ENCODE measurements around the gene PLCG2. TPM values are rescaled to one million over a fixed set of nuclear protein-coding genes. Genes with fewer than 3 reads are reported as not detected.

Gene PLCG2
- total RNA-seq, 2 experiments from 2014 or later, result 8.3 to 10.6 TPM

- Mint-ChIP-seq H3K4me3 (no peak overlapping the region), H3K27ac (no peak overlapping the region), H3K36me3 (no peaks in the 10 kb centered on the region), H3K4me1 (ENCODE audit: low read depth) (no peaks in the 10 kb centered on the region), H3K27me3 (peaks cover 8% of the 10 kb centered on the region), H3K9me3 (no peaks in the 10 kb centered on the region)
- DNase-seq, result no peak
- intact Hi-C loops (cut with micrococcal nuclease), result no loop called here
- CTCF ChIA-PET, result no interaction called here
- POLR2A ChIA-PET, result interaction anchor here (0.6 kb wide), 1 partner anchor 901 kb away, joined by 3 read pairs; no protein-coding TSS in a partner anchor
Measured at GRCh38 chr16:81843683-81844082, 64.6 kb downstream of the PLCG2 start.

GRCh38 chr16:81846105-81846504 lies 67.0 kb downstream of the PLCG2 start:
- no peak overlapping the region for H3K27ac Mint-ChIP-seq

GRCh38 chr16:81848306-81848853 lies 69.3 kb downstream of the PLCG2 start:
- intact Hi-C loops (cut with micrococcal nuclease), result no loop called here
- Mint-ChIP-seq H3K9me3 (no peaks in the 10 kb centered on the region), H3K4me3 (no peak overlapping the region), H3K36me3 (no peaks in the 10 kb centered on the region), H3K27me3 (peaks cover 3% of the 10 kb centered on the region), H3K4me1 (ENCODE audit: low read depth) (no peaks in the 10 kb centered on the region), H3K27ac (no peak overlapping the region)
- ChIA-PET POLR2A (no interaction called here), CTCF (no interaction called here)
- DNase-seq, result no peak

More at GRCh38 chr16:81846105-81846504, 67.0 kb downstream of the PLCG2 start:
- no peak for DNase-seq
- intact Hi-C loops (cut with micrococcal nuclease), result no loop called here
- Mint-ChIP-seq H3K27me3 (peaks cover 8% of the 10 kb centered on the region), H3K36me3 (no peaks in the 10 kb centered on the region), H3K4me3 (no peak overlapping the region), H3K4me1 (ENCODE audit: low read depth) (no peaks in the 10 kb centered on the region), H3K9me3 (no peaks in the 10 kb centered on the region)
- CTCF ChIA-PET, result no interaction called here
- POLR2A ChIA-PET, result no interaction called here

- CTCF ChIA-PET, result interaction anchor here (1.0 kb wide), 1 partner anchor 36 kb away, joined by 4 read pairs; no protein-coding TSS in a partner anchor
- H3K27me3 Mint-ChIP-seq, result no peaks in the 10 kb centered on the region
Measured at GRCh38 chr16:81850197-81850944, 71.3 kb downstream of the PLCG2 start.

GRCh38 chr16:81852347-81852746 lies 73.3 kb downstream of the PLCG2 start:
- H3K9me3 Mint-ChIP-seq, result no peaks in the 10 kb centered on the region
- no peak overlapping the region for H3K27ac Mint-ChIP-seq
- no peaks in the 10 kb centered on the region for H3K27me3 Mint-ChIP-seq
- ChIA-PET CTCF (no interaction called here), POLR2A (no interaction called here)
- no peak overlapping the region for H3K4me3 Mint-ChIP-seq
- intact Hi-C loops (cut with micrococcal nuclease), result no loop called here
- no peaks in the 10 kb centered on the region for H3K36me3 Mint-ChIP-seq
- DNase-seq, result no peak
- H3K4me1 Mint-ChIP-seq (ENCODE audit: low read depth), result no peaks in the 10 kb centered on the region

More at GRCh38 chr16:81850197-81850944, 71.3 kb downstream of the PLCG2 start:
- no peaks in the 10 kb centered on the region for H3K9me3 Mint-ChIP-seq
- H3K4me3 Mint-ChIP-seq, result no peak overlapping the region
- intact Hi-C loops (cut with micrococcal nuclease), result no loop called here
- H3K36me3 Mint-ChIP-seq, result no peaks in the 10 kb centered on the region
- H3K4me1 Mint-ChIP-seq (ENCODE audit: low read depth), result no peaks in the 10 kb centered on the region
- H3K27ac Mint-ChIP-seq, result no peak overlapping the region
- DNase-seq, result no peak
- POLR2A ChIA-PET, result no interaction called here

- intact Hi-C loops (cut with micrococcal nuclease), result no loop called here
- POLR2A ChIA-PET, result no interaction called here
Measured at GRCh38 chr16:81855552-81856153, 76.6 kb downstream of the PLCG2 start.

GRCh38 chr16:81860287-81861266 lies 81.5 kb downstream of the PLCG2 start:
- intact Hi-C loops (cut with micrococcal nuclease), result no loop called here
- H3K27me3 Mint-ChIP-seq, result peaks cover 3% of the 10 kb centered on the region
- CTCF ChIA-PET, result interaction anchor here (0.6 to 3.3 kb wide), 2 partner anchors 13 to 19 kb away, joined by 3 to 16 read pairs; no protein-coding TSS in a partner anchor
- no peak overlapping the region for H3K4me3 Mint-ChIP-seq
- H3K9me3 Mint-ChIP-seq, result no peaks in the 10 kb centered on the region
- no peak for DNase-seq
- peaks cover 7% of the 10 kb centered on the region for H3K4me1 Mint-ChIP-seq (ENCODE audit: low read depth)
- no peak overlapping the region for H3K27ac Mint-ChIP-seq
- POLR2A ChIA-PET, result interaction anchor here (0.8 kb wide), 1 partner anchor 28 kb away, joined by 3 read pairs; no protein-coding TSS in a partner anchor
- H3K36me3 Mint-ChIP-seq, result no peaks in the 10 kb centered on the region

More at GRCh38 chr16:81855552-81856153, 76.6 kb downstream of the PLCG2 start:
- Mint-ChIP-seq H3K9me3 (no peaks in the 10 kb centered on the region), H3K27me3 (no peaks in the 10 kb centered on the region), H3K36me3 (no peaks in the 10 kb centered on the region), H3K4me1 (ENCODE audit: low read depth) (no peaks in the 10 kb centered on the region), H3K27ac (no peak overlapping the region), H3K4me3 (no peak overlapping the region)
- CTCF ChIA-PET, result interaction anchor here (0.6 to 1.9 kb wide), 3 partner anchors 9 to 61 kb away, joined by 3 to 6 read pairs (median 4); no protein-coding TSS in a partner anchor
- DNase-seq, result no peak

- peaks cover 7% of the 10 kb centered on the region for H3K4me1 Mint-ChIP-seq (ENCODE audit: low read depth)
- ChIA-PET CTCF (interaction anchor here (0.6 to 3.3 kb wide), 2 partner anchors 12 to 18 kb away, joined by 3 to 16 read pairs; no protein-coding TSS in a partner anchor), POLR2A (no interaction called here)
- no peaks in the 10 kb centered on the region for H3K36me3 Mint-ChIP-seq
- DNase-seq, result no peak
- no peak overlapping the region for H3K4me3 Mint-ChIP-seq
- H3K27me3 Mint-ChIP-seq, result peaks cover 3% of the 10 kb centered on the region
- H3K9me3 Mint-ChIP-seq, result no peaks in the 10 kb centered on the region
- H3K27ac Mint-ChIP-seq, result no peak overlapping the region
- intact Hi-C loops (cut with micrococcal nuclease), result no loop called here
Measured at GRCh38 chr16:81861503-81861902, 82.4 kb downstream of the PLCG2 start.

GRCh38 chr16:81861915-81862314 lies 82.8 kb downstream of the PLCG2 start:
- intact Hi-C loops (cut with micrococcal nuclease), result no loop called here
- no peak for DNase-seq
- Mint-ChIP-seq H3K27ac (no peak overlapping the region), H3K9me3 (no peaks in the 10 kb centered on the region), H3K4me1 (ENCODE audit: low read depth) (peaks cover 7% of the 10 kb centered on the region), H3K4me3 (no peak overlapping the region), H3K36me3 (no peaks in the 10 kb centered on the region), H3K27me3 (peaks cover 3% of the 10 kb centered on the region)
- ChIA-PET POLR2A (no interaction called here), CTCF (interaction anchor here (3.3 kb wide), 1 partner anchor 12 kb away, joined by 16 read pairs; no protein-coding TSS in a partner anchor)

- CTCF ChIA-PET, result interaction anchor here (0.7 kb wide), 2 partner anchors 11 to 126 kb away, joined by 3 read pairs; no protein-coding TSS in a partner anchor
- Mint-ChIP-seq H3K4me1 (ENCODE audit: low read depth) (peaks cover 7% of the 10 kb centered on the region), H3K27me3 (peaks cover 3% of the 10 kb centered on the region), H3K9me3 (no peaks in the 10 kb centered on the region), H3K4me3 (no peak overlapping the region), H3K36me3 (no peaks in the 10 kb centered on the region), H3K27ac (no peak overlapping the region)
- intact Hi-C loops (cut with micrococcal nuclease), result no loop called here
- POLR2A ChIA-PET, result interaction anchor here (1.0 kb wide), 1 partner anchor 10 kb away, joined by 3 read pairs; no protein-coding TSS in a partner anchor
- no peak for DNase-seq
Measured at GRCh38 chr16:81863630-81864352, 84.7 kb downstream of the PLCG2 start.
